Activated CD4-positive, alpha-beta T cell treated with anti-CD3 and anti-CD28 coated beads, Interleukin-2, amount 50 U/mL, for 48 hours (primary cell): ENCODE data around the gene MATR3.
"Not testable (repeated sequence)": the region's sequence is repeated elsewhere in the genome, so short reads cannot be mapped to it uniquely, and the experiment has no call there.

Source experiments
- DNase-seq, 2 experiments: peaks; one replicate each; pipeline ENCODE4 v3.0.0-alpha.2; 2020

MATR3 gene

GRCh38 chr5:139354186-139354585 lies 60.6 kb downstream of the MATR3 start:
- DNase-seq: no peak

- not testable (repeated sequence) for DNase-seq
These were observed 62.4 kb downstream of the MATR3 start for GRCh38 chr5:139355900-139356299.

- DNase-seq: no peak
These were observed 64.5 kb downstream of the MATR3 start for GRCh38 chr5:139358064-139358463.

- no peak for DNase-seq
These were observed 66.8 kb downstream of the MATR3 start for GRCh38 chr5:139360384-139360783.

GRCh38 chr5:139361835-139362429 lies 68.4 kb downstream of the MATR3 start:
- DNase-seq: no peak

GRCh38 chr5:139363937-139364336 lies 70.4 kb downstream of the MATR3 start:
- DNase-seq: no peak

- no peak for DNase-seq
These were observed 70.9 kb downstream of the MATR3 start for GRCh38 chr5:139364466-139364865.

- no peak for DNase-seq
These were observed 75.1 kb downstream of the MATR3 start for GRCh38 chr5:139368613-139369012.

GRCh38 chr5:139369181-139369580 lies 75.6 kb downstream of the MATR3 start:
- DNase-seq: no peak

GRCh38 chr5:139371482-139372435 lies 78.2 kb downstream of the MATR3 start:
- DNase-seq: no peak

- DNase-seq: no peak
These were observed 81.4 kb downstream of the MATR3 start for GRCh38 chr5:139374909-139375308.

GRCh38 chr5:139376364-139376763 lies 82.8 kb downstream of the MATR3 start:
- no peak for DNase-seq

- no peak for DNase-seq
These were observed 83.7 kb downstream of the MATR3 start for GRCh38 chr5:139377226-139377625.

- DNase-seq: no peak
These were observed 84.7 kb downstream of the MATR3 start for GRCh38 chr5:139378101-139378825.

- no peak for DNase-seq
These were observed 85.4 kb downstream of the MATR3 start for GRCh38 chr5:139378941-139379361.

- DNase-seq: no peak
These were observed 86.3 kb downstream of the MATR3 start for GRCh38 chr5:139379626-139380449.
